GM23338 (cell line): Measurements from ENCODE around the gene FZD7. TPM values are rescaled to one million over a fixed set of nuclear protein-coding genes. Genes with fewer than 3 reads are reported as not detected.

ENCODE experiments used
- ATAC-seq: fragments of 200-7000 bp; cut with Tn5 transposase; 3 replicates; pipeline ENCODE4 v1.9.1; 2020
- DNase-seq: peaks from one replicate; pipeline ENCODE4 v3.0.0-alpha.2; 2015; ENCODE audit warnings: low spot score
- H2AFZ ChIP-seq: fragments of 200-600 bp; sonication (generic); 2 replicates; pipeline ENCODE4 v1.8.0; 2016; ENCODE audit warnings: antibody characterized with exemption, mild to moderate bottlenecking, moderate library complexity
- H3F3A ChIP-seq: fragments of 200-600 bp; sonication (generic); replicated peaks from 2 replicates; pipeline ENCODE4 v1.8.0; 2017; ENCODE audit warnings: antibody characterized with exemption, mixed run types, low read depth
- H3K27ac ChIP-seq: fragments of 200-600 bp; sonication (generic); 2 replicates; pipeline ENCODE4 v1.6.1; 2016; ENCODE audit warnings: low read depth
- H3K27me3 ChIP-seq: fragments of 200-600 bp; sonication (generic); 2 replicates; pipeline ENCODE4 v1.8.0; 2016; ENCODE audit warnings: mild to moderate bottlenecking, mixed run types, moderate library complexity; ENCODE audit not compliant: insufficient read depth
- H3K36me3 ChIP-seq: fragments of 200-600 bp; sonication (generic); 2 replicates; pipeline ENCODE4 v1.8.0; 2016; ENCODE audit warnings: mild to moderate bottlenecking; ENCODE audit not compliant: insufficient read depth
- H3K4me1 ChIP-seq: fragments of 200-600 bp; sonication (generic); 2 replicates; pipeline ENCODE4 v1.8.0; 2016; ENCODE audit warnings: mild to moderate bottlenecking, moderate library complexity; ENCODE audit not compliant: insufficient read depth
- H3K4me2 ChIP-seq: fragments of 200-600 bp; sonication (generic); 2 replicates; pipeline ENCODE4 v1.7.1; 2017; ENCODE audit warnings: mixed run types
- H3K4me3 ChIP-seq: fragments of 200-600 bp; sonication (generic); 2 replicates; pipeline ENCODE4 v1.6.1; 2016; ENCODE audit warnings: mixed run types
- H3K79me2 ChIP-seq: fragments of 200-600 bp; sonication (generic); replicated peaks from 2 replicates; pipeline ENCODE4 v1.8.0; 2017; ENCODE audit warnings: mild to moderate bottlenecking; ENCODE audit not compliant: insufficient read depth
- H3K9me2 ChIP-seq: fragments of 200-600 bp; sonication (generic); 2 replicates; pipeline ENCODE4 v1.8.0; 2017; ENCODE audit not compliant: insufficient read depth
- H4K20me1 ChIP-seq: fragments of 200-600 bp; sonication (generic); replicated peaks from 2 replicates; pipeline ENCODE4 v1.8.0; 2017; ENCODE audit warnings: mild to moderate bottlenecking; ENCODE audit not compliant: insufficient read depth
- H3K27ac Mint-ChIP-seq: 2 replicates; pipeline ENCODE4 v1.8.0; 2020; ENCODE audit warnings: inconsistent platforms, mild to moderate bottlenecking, moderate library complexity, mixed read lengths
- H3K27me3 Mint-ChIP-seq: 3 replicates; pipeline ENCODE4 v1.8.0; 2022; ENCODE audit warnings: low read depth, mild to moderate bottlenecking, moderate library complexity, mixed read lengths, inconsistent platforms; ENCODE audit not compliant: insufficient read depth, poor library complexity
- H3K36me3 Mint-ChIP-seq: 3 replicates; pipeline ENCODE4 v1.8.0; 2021; ENCODE audit warnings: low read depth, mild to moderate bottlenecking, inconsistent platforms, moderate library complexity, mixed read lengths
- H3K4me1 Mint-ChIP-seq: 3 replicates; pipeline ENCODE4 v1.8.0; 2020; ENCODE audit warnings: mild to moderate bottlenecking, inconsistent platforms, mixed read lengths
- H3K4me3 Mint-ChIP-seq: 3 replicates; pipeline ENCODE4 v1.8.0; 2021; ENCODE audit warnings: moderate library complexity, mild to moderate bottlenecking, inconsistent platforms, mixed read lengths
- H3K9me3 Mint-ChIP-seq: 3 replicates; pipeline ENCODE4 v1.8.0; 2020; ENCODE audit warnings: moderate library complexity, mild to moderate bottlenecking, inconsistent platforms, mixed read lengths
- CREB1 ChIP-seq: fragments of 250-450 bp; sonication (Bioruptor Pico); IDR thresholded peaks from 2 replicates; pipeline ENCODE4 v1.5.0; 2020; ENCODE audit warnings: low read depth, mild to moderate bottlenecking, moderate library complexity
- ETS1 ChIP-seq: IDR thresholded peaks from 2 replicates; pipeline ENCODE4 v1.6.1; 2016; ENCODE audit warnings: antibody characterized with exemption
- EZH2 ChIP-seq: fragments of 200-600 bp; sonication (generic); IDR thresholded peaks from one replicate; pipeline ENCODE4 v1.8.0; 2017; ENCODE audit warnings: antibody characterized with exemption, mild to moderate bottlenecking, low read depth; ENCODE audit not compliant: unreplicated experiment
- EZH2phosphoT487 ChIP-seq: fragments of 200-600 bp; sonication (generic); IDR thresholded peaks from one replicate; pipeline ENCODE4 v1.8.1; 2018; ENCODE audit warnings: antibody characterized with exemption; ENCODE audit not compliant: unreplicated experiment
- JUNB ChIP-seq: IDR thresholded peaks from one replicate; pipeline ENCODE4 v1.6.1; 2016; ENCODE audit warnings: antibody characterized with exemption; ENCODE audit not compliant: unreplicated experiment
- NANOG ChIP-seq: IDR thresholded peaks from 2 replicates; pipeline ENCODE4 v1.6.1; 2016; ENCODE audit warnings: antibody characterized with exemption, borderline replicate concordance
- POLR2AphosphoS5 ChIP-seq: IDR thresholded peaks from 2 replicates; pipeline ENCODE4 v1.6.1; 2016; ENCODE audit warnings: antibody characterized with exemption, low read depth
- STAT1 ChIP-seq: IDR thresholded peaks from one replicate; pipeline ENCODE4 v1.6.1; 2016; ENCODE audit warnings: antibody characterized with exemption; ENCODE audit not compliant: unreplicated experiment
- ZNF114 ChIP-seq: fragments of 250-450 bp; sonication (Bioruptor Pico); IDR thresholded peaks from 2 replicates; pipeline ENCODE4 v1.5.0; 2020; ENCODE audit warnings: mild to moderate bottlenecking, moderate library complexity
- ZNF462 ChIP-seq: fragments of 250-450 bp; sonication (Bioruptor Pico); IDR thresholded peaks from 2 replicates; pipeline ENCODE4 v1.5.0; 2020; ENCODE audit warnings: mild to moderate bottlenecking, moderate library complexity
- polyA plus RNA-seq: library from polyadenylated mRNA; unstranded; fragments of >200 nt; fragmentation: Nextera tagmentation; extraction: Ambion mirVana; gene quantifications from 2 replicates; pipeline ENCODE4 v1.2.1, GENCODE V29; 2016
- total RNA-seq: library from RNA; depleted of rRNA; stranded (reverse); fragments of >200 nt; shearing (Covaris generic); gene quantifications from 2 replicates; pipeline ENCODE4 v1.2.3, GENCODE V29; 2014
- TF ChIP-seq, protein P1 (sequence below): IDR thresholded peaks from one replicate; pipeline ENCODE4 v1.6.1; 2018; ENCODE audit warnings: antibody characterized with exemption; ENCODE audit not compliant: unreplicated experiment

Gene FZD7
- total and polyA plus RNA-seq, 2 experiments from 2014 or later = 164 to 435 TPM

DNA sequence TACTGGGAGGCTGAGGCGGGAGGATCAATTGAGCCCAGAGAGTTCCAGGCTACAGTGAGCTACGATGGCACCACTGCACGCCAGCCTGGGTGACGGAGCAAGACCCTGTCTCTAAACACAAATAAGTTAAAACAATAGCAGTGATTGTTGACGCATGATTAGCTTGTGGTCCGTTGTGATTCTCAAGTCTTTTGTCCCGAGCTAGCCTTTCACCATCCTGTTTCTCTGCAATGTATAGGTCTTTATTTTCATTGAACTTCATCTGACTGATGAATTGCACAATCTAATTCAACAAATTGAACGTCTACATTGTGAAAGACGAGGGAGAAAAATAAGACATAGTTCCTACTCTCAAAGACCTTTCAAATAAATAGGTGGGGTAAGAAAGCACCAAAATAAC is 8.8 kb upstream of the FZD7 start (continued):
- TF ChIP-seq, protein P1, sequence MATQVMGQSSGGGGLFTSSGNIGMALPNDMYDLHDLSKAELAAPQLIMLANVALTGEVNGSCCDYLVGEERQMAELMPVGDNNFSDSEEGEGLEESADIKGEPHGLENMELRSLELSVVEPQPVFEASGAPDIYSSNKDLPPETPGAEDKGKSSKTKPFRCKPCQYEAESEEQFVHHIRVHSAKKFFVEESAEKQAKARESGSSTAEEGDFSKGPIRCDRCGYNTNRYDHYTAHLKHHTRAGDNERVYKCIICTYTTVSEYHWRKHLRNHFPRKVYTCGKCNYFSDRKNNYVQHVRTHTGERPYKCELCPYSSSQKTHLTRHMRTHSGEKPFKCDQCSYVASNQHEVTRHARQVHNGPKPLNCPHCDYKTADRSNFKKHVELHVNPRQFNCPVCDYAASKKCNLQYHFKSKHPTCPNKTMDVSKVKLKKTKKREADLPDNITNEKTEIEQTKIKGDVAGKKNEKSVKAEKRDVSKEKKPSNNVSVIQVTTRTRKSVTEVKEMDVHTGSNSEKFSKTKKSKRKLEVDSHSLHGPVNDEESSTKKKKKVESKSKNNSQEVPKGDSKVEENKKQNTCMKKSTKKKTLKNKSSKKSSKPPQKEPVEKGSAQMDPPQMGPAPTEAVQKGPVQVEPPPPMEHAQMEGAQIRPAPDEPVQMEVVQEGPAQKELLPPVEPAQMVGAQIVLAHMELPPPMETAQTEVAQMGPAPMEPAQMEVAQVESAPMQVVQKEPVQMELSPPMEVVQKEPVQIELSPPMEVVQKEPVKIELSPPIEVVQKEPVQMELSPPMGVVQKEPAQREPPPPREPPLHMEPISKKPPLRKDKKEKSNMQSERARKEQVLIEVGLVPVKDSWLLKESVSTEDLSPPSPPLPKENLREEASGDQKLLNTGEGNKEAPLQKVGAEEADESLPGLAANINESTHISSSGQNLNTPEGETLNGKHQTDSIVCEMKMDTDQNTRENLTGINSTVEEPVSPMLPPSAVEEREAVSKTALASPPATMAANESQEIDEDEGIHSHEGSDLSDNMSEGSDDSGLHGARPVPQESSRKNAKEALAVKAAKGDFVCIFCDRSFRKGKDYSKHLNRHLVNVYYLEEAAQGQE = no peak
- TF ChIP-seq EZH2phosphoT487 = no peak
- no peak for TF ChIP-seq EZH2
- no peak for TF ChIP-seq NANOG
- no peak for TF ChIP-seq ZNF114
- TF ChIP-seq CREB1 (CRISPR knock-in tag) = no peak
- no peak for TF ChIP-seq ETS1
- TF ChIP-seq STAT1 = no peak
- TF ChIP-seq JUNB = no peak
- TF ChIP-seq POLR2AphosphoS5 = no peak

DNA sequence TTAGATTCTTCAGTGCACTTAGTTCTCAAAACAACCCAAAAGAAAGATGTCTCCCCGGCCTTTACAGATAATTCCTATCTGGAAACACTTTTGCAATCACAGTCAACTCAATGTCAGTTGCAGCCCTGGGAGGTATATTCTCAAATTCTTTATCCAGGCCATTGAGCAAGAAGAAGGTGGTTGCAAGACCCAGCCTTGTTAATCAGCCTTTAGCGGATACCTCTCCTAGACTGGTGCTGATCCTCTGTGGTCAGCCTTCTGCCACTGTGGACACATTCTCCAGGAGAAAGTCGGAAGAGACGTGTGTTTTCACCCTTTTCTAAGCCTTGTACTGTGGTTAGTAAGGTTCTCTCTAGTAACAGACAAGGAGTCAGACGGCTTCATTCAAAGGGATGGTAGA is 7.8 kb upstream of the FZD7 start:
- no peaks in the 10 kb centered on the region for H3K9me3 Mint-ChIP-seq
- ATAC-seq = no peak
- DNase-seq = no peak
- no peak overlapping the region for H3K27ac Mint-ChIP-seq
- H3K36me3 Mint-ChIP-seq = no peaks in the 10 kb centered on the region; the same call in 2 of the 3 replicates
- Histone ChIP-seq H3K36me3 (no peaks in the 10 kb centered on the region), H3K27ac (no peak overlapping the region), H3F3A (peaks cover 21% of the 10 kb centered on the region), H4K20me1 (no peaks in the 10 kb centered on the region), H3K4me2 (peak overlapping the region; percentile 61; the same call in 1 of the 2 replicates), H2AFZ (no peak overlapping the region), H3K4me1 (peaks cover 49% of the 10 kb centered on the region), H3K79me2 (0 out of 2 replicates have a peak, but pooled peaks cover 4% of the 10 kb centered on the region), H3K4me3 (no peak overlapping the region), H3K9me2 (no peaks in the 10 kb centered on the region), H3K27me3 (peaks cover 40% of the 10 kb centered on the region)
- H3K4me1 Mint-ChIP-seq = peaks cover 58% of the 10 kb centered on the region
- peaks cover 24% of the 10 kb centered on the region for H3K27me3 Mint-ChIP-seq
- H3K4me3 Mint-ChIP-seq = no peak overlapping the region; the same call in 2 of the 3 replicates
- no peak for TF ChIP-seq CREB1 (CRISPR knock-in tag)
- no peak for TF ChIP-seq ETS1
- no peak for TF ChIP-seq ZNF462
